ENCODE measurements around the gene MLXIPL.
"Not testable (repeated sequence)": the region's sequence is repeated elsewhere in the genome, so short reads cannot be mapped to it uniquely, and the experiment has no call there.

MLXIPL gene

GRCh38 chr7:73645643-73646174 is 21.4 kb upstream of the MLXIPL start:
- no peak for DNase-seq

GRCh38 chr7:73644688-73645286 is 20.5 kb upstream of the MLXIPL start:
- DNase-seq, result no peak

DNA sequence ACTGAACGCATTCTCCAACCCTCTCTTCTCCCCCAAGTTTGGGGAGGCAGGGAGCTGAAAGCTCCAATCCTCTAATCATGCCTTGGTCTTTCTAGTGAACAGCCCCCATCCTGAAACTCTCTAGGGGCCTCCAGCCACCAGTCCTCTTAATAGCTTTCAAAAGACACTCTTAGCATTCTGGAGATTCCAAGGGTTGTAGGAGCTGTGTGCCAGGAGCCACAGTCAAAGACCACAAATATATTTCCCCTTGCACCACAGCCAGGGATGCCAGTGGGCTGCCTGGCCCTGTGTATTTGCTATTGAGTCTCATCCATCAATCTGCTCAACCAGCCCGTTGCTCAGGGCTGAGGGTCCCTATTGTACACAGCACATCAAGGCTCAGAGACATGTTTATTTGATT is 18.5 kb upstream of the MLXIPL start:
- no peak for DNase-seq

DNA sequence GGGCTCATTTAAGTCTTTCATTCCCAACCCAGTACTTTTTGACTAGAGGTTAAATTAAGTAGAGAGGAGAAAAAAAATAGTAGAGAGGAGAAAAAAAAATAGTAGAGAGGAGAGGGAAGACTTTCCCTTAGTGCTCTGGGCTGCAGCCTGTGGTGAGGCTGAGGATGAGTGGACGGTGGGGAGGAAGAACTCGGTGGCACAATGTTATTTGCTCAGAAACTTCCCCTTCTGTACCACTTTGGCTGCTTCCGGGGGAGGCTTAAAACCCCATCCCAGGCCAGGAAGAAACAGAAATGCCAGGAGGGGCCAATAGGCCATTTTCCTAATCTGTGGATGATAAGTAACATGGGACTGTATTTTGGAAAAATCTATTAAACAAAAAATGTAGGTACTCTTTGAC is 14.6 kb upstream of the MLXIPL start:
- no peak for DNase-seq

- no peak for DNase-seq
Observed at GRCh38 chr7:73635428-73636200, 11.3 kb upstream of the MLXIPL start.

DNA sequence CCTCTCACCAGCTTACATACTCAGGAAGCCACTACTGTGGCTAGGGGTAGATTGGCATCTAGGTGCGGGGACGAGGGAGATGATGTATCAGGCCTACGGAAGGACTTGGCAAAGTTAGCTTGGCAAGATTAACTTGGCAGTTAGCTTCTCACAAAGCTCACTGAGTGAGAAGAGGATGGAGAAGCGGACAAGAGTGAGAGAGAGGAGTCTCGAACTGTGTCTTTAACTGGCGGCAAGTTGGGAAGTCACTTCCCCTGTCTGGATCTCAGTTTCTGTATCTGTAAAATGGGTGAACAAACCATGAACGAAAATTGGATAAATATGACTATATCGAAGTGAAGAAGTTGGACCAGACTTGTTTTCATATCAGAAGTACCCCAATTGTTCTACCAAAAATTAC is 9.5 kb upstream of the MLXIPL start:
- no peak for DNase-seq

DNA sequence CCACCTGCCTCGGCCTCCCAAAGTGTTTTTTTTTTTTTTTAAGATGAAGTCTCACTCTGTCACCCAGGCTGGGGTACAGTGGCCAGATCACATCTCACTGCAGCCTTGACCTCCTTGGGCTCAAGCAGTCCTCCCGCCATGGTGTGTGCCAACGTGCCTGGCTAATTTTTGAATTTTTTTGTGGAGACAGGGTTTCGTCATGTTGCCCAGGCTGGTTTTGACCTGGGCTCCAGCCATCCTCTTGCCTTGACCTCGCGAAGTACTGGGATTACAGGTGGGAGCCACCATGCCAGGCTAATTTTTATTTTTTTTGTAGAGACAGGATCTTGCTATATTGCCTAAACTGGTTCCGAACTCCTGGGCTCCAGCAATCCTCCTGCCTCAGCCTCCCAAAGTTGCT is 9.0 kb upstream of the MLXIPL start:
- DNase-seq, result no peak

DNA sequence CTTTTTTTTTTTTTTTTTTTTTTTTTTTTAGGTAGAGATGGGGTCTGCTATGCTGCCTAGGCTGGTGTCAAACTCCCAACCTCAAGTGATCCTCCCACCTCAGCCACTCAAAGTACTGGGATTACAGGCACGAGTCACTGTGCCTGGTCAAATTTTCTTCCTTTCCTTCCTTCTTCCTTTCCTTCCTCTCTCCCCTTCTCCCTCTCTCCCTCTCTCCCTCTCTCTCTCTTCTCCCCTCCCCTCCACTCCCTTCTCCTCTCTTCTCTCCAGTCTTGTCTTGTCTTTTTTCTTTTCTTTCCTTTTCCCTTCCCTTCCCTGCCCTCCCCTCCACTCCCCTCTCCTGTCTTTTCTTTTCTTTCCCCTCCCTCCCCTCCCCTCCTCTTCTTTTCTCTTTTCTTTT is 7.2 kb upstream of the MLXIPL start:
- no peak for DNase-seq

- no peak for DNase-seq
Observed at GRCh38 chr7:73628504-73628903, 4.2 kb upstream of the MLXIPL start.

DNA sequence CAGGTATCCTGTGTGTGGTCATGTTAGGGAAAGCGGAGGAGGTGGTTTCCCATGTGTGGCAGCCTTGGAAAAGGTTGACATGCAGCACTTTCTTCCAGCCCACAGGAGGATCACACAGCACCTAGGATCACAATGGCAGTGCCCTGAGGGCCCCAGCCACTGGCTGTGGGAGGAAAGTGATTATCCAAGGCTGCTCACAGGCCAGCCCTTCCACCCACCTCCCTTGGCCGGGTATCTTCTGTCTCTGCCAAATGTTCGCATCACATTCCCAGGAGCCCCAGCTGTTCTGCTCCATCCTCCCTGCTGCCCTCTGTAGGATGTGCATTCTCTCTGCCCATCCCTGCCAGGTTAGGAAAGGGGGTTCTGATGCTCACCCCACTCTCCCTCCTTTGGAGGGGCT is 2.5 kb upstream of the MLXIPL start:
- no peak for DNase-seq

DNA sequence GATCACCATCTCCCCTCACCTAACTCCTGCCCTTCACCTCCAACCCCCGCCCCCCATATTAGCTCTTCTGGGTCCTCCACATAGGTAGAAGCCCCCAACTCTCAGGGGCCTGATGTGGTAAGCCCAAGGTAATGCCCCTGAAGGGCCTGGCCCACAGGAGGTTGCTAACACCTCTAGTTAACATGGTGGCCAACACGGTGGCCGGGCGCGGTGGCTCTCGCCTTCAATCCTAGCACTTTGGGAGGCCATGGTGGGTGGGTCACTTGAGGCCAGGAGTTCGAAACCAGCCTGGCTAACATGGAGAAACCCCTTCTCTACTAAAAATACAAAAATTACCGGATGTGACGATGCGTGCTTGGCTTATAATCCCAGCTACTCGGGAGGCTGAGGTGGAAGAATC is 954 bp upstream of the MLXIPL start:
- DNase-seq, result no peak

DNA sequence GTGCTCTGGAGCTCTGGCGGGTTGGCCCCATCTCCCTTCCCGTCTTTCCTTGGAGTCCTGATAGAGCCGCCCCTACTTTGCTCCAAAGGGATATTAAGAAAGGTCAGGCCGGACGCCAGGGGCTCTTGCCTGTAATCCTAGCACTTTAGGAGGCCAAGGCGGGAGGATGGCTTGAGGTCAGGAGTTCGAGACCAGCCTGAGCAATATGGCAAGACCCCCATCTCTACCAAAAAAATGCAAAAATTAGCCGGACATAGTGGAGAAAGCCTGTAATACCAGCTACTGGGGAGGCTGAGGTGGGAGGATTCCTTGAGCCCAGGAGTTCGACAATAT is 313 bp upstream of the MLXIPL start:
- no peak for DNase-seq

DNA sequence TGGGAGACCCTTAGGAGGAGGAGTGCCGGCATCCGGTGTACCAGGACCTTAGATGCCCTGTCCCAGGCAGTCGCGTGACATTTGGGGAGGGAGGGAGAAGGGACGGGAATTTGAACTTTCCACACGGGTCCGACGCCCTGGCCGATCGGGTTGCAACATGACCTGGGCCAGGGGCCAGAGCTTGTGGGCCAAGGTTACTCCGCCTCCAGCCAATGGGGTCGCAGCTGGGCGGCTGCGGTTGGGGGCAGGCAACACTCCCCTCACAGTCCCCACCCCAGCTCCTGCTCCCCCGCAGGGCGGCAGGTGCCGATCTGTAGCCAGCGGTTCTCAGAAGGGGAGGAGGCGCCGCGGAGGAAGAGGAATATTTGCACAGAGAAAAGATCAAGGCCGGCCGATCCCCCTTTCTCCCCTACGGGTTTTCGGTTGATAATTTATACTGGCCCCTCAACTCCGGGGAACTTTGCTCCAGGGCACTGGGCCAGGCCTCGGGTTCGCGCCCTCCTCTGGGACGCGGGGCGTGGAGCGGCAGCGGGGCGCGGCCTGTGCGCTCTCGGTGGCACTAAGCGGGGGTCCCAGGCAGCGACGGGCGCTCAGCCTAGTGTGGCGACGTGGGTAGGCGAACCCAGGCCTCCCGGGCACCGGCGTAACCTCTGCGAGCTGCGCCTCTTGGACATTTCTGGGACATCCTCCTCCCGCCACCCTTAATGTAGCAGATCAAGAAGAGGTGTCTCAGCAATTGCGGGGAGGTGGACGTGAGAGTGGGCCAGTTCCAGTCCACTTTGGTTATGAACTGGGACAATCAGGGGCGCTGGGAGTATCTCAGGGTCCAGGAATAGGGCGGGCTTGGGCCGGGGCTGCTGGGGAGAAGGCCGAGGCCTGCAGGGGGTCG is 1.2 kb downstream of the MLXIPL start:
- no peak for DNase-seq

GRCh38 chr7:73622527-73622908 is 1.8 kb downstream of the MLXIPL start:
- DNase-seq, result no peak

- DNase-seq, result no peak
Observed at GRCh38 chr7:73621168-73622063, 2.9 kb downstream of the MLXIPL start.

DNA sequence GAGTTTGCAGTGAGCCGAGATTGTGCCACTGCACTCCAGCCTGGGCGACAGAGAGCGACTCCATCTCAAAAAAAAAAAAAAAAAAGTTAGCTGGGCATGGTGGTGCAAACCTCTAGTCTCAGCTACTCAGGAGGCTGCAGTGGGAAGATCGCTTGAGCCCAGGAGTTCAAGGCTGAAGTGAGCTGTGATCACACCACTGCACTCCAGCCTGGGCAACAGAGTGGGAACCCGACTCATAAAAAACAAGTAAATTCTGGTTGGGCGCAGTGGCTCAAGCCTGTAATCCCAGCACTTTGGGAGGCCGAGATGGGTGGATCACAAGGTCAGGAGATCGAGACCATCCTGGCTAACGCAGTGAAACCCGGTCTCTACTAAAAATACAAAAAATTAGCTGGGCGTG is 4.9 kb downstream of the MLXIPL start:
- not testable (repeated sequence) for DNase-seq

- no peak for DNase-seq
Observed at GRCh38 chr7:73618538-73618937, 5.8 kb downstream of the MLXIPL start.

DNA sequence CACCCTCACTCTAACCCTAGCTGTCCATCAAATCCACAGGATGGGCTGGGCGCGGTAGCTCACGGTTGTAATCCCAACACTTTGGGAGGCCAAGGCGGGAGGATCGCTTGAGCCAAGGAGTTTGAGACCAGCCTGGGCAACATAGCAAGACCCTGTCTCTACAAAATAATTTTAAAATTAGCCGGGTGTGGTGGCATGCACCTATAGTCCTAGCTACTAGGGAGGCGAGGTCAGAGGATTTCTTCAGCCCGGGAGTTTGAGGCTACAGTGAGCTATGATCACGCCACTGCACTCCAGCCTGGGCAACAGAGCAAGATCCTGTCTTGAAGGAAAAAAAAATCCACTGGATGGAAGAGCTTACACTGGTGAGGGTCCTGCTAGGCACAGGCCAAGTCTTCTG is 6.8 kb downstream of the MLXIPL start:
- not testable (repeated sequence) for DNase-seq

GRCh38 chr7:73615886-73616285 is 8.4 kb downstream of the MLXIPL start:
- no peak for DNase-seq

DNA sequence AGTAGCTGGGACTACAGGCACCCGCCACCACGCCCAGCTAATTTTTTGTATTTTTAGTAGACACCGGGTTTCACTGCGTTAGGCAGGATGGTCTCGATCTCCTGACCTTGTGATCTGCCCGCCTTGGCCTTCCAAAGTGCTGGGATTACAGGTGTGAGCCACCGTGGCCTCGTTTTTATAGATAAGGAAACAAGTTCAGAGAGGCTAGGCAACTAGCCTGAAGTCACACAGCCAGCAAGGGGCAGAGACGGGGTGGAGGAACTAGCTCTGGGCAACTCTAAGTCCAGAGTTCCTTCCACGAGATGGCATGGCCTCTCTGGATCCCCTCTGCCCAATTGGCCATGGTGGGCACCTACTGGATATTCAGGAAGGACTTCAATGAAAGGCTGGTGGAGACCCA is 9.4 kb downstream of the MLXIPL start:
- not testable (repeated sequence) for DNase-seq

GRCh38 chr7:73613954-73614735 is 10.2 kb downstream of the MLXIPL start:
- DNase-seq, result peak; percentile 55

All from NCI-H345 (cell line).